ENCODE measurements around the gene UBE2J2.

GRCh38 chr1:1226566-1227362 lies 46.9 kb downstream of the UBE2J2 start:
- no peak for TF ChIP-seq CTCF (conservative IDR thresholded peaks at IDR 0.05; ENCODE audit: low read depth, low read length)
- TF ChIP-seq EZH2 (IDR thresholded peaks at IDR 0.05; ENCODE audit: low read length, unreplicated experiment) = no peak

Measured in PC-3 (cell line).